HG03378 (cell line): ENCODE results near the gene POLR3C.
"Not testable (repeated sequence)": the region's sequence is repeated elsewhere in the genome, so short reads cannot be mapped to it uniquely, and the experiment has no call there.

Experiments
- ATAC-seq: cut with Tn5 transposase; IDR thresholded peaks from one replicate; pipeline ENCODE4 v1.9.1; 2021; ENCODE audit warnings: mild to moderate bottlenecking, moderate library complexity; ENCODE audit not compliant: unreplicated experiment

Gene POLR3C

GRCh38 chr1:145823565-145824498 is at the start of gene POLR3C, which contains the start of gene RNF115:
Gene POLR3C, plus strand, starts transcription at chr1:145824200. Its CDS starts 1,577 bp downstream, at chr1:145825777.
Gene RNF115, minus strand, starts transcription at chr1:145824095. Its CDS starts 222 bp downstream, at chr1:145823873.
- peak; percentile 71 for ATAC-seq

- ATAC-seq, result no peak
Measured at GRCh38 chr1:145777357-145778145, 46.4 kb upstream of the POLR3C start.

- ATAC-seq, result no peak
Measured at GRCh38 chr1:145778146-145778540, 45.9 kb upstream of the POLR3C start.

GRCh38 chr1:145782272-145783099 is 41.5 kb upstream of the POLR3C start:
- no peak for ATAC-seq

- ATAC-seq, result no peak
Measured at GRCh38 chr1:145784409-145784808, 39.6 kb upstream of the POLR3C start.

GRCh38 chr1:145785547-145785946 is 38.5 kb upstream of the POLR3C start:
- peak; percentile 44 for ATAC-seq

- no peak for ATAC-seq
Measured at GRCh38 chr1:145786271-145786670, 37.7 kb upstream of the POLR3C start.

GRCh38 chr1:145788580-145788979 is 35.4 kb upstream of the POLR3C start:
- ATAC-seq, result no peak

GRCh38 chr1:145791860-145792259 is 32.1 kb upstream of the POLR3C start:
- not testable (repeated sequence) for ATAC-seq

GRCh38 chr1:145792484-145792883 is 31.5 kb upstream of the POLR3C start:
- ATAC-seq, result no peak

GRCh38 chr1:145795257-145795881 is 28.6 kb upstream of the POLR3C start:
- ATAC-seq, result no peak

GRCh38 chr1:145796753-145797152 is 27.2 kb upstream of the POLR3C start:
- no peak for ATAC-seq

GRCh38 chr1:145799806-145800205 is 24.2 kb upstream of the POLR3C start:
- ATAC-seq, result no peak

- ATAC-seq, result no peak
Measured at GRCh38 chr1:145804235-145805045, 19.6 kb upstream of the POLR3C start.

GRCh38 chr1:145805057-145805456 is 18.9 kb upstream of the POLR3C start:
- no peak for ATAC-seq

- no peak for ATAC-seq
Measured at GRCh38 chr1:145806408-145806807, 17.6 kb upstream of the POLR3C start.

GRCh38 chr1:145806844-145807243 is 17.2 kb upstream of the POLR3C start:
- no peak for ATAC-seq

GRCh38 chr1:145812977-145813810 is 10.8 kb upstream of the POLR3C start:
- ATAC-seq, result not testable (repeated sequence)

- ATAC-seq, result peak; percentile 46
Measured at GRCh38 chr1:145818095-145818494, 5.9 kb upstream of the POLR3C start.
